K562 (cell line): ENCODE measurements around the gene FTO.

Experiments
- TEAD2 ChIP-seq: fragments of 450-650 bp; IDR thresholded peaks from 2 replicates; pipeline ENCODE4 v1.6.1; 2016; ENCODE audit warnings: missing genetic modification characterization, control low read depth, missing compliant biosample characterization
- U2AF2 ChIP-seq: fragments of 200-400 bp; formaldehyde crosslinking; optimal IDR thresholded peaks from 2 replicates; pipeline ENCODE3; 2017; ENCODE audit warnings: low read depth, mild to moderate bottlenecking, low read length

GRCh38 chr16:53769185-53769584, 65.2 kb downstream of the FTO start:
- TF ChIP-seq TEAD2 (tag) (no peak), U2AF2 (no peak)
